K562 (cell line): ENCODE measurements around the gene TBC1D12. TPM values are rescaled to one million over a fixed set of nuclear protein-coding genes. Genes with fewer than 3 reads are reported as not detected.

ENCODE experiments used
- ATAC-seq: fragments of 200-7000 bp; cut with Tn5 transposase; 3 replicates; pipeline ENCODE4 v1.9.1; 2020; ENCODE audit warnings: moderate library complexity
- BruUV-seq: library from RNA; stranded (reverse); fragments of 400-500 nt; replicated peaks from 2 replicates; lab custom pipeline; 2021; lab: Mats Ljungman, UMichigan
- CTCF ChIA-PET: fragments of 300-600 bp; formaldehyde crosslinking; extraction: SDS; loops from one replicate; lab custom pipeline; 2021; ENCODE audit warnings: low intra/inter-chr PET ratio; lab: Yijun Ruan, JAX
- POLR2A ChIA-PET: fragments of 300-600, 350-650 bp; sonication (Branson Sonifier 250); formaldehyde crosslinking; extraction: SDS; loops from one replicate; lab custom pipeline; 2021; ENCODE audit warnings: antibody characterized with exemption, inconsistent platforms; lab: Yijun Ruan, JAX
- DNase-seq, 4 experiments: peaks; one replicate each; pipeline versions ENCODE4 v3.0.0 to v3.0.0-alpha.2; 2011 to 2018; ENCODE audit warnings: low spot score in 3 of 4, mixed read lengths in 3 of 4; ENCODE audit errors: extremely low read depth in 1 of 4
- FAIRE-seq: peaks from 2 replicates; lab custom pipeline; 2011; peaks lifted over from hg19 to GRCh38; lab: Jason Lieb, UNC
- H2AFZ ChIP-seq: 2 replicates; pipeline ENCODE4 v1.6.0; 2011; ENCODE audit warnings: low read depth, low read length, control low read depth, inconsistent platforms
- H3K27ac ChIP-seq: fragments of 200-600 bp; 3 replicates; pipeline ENCODE4 v1.8.0; 2011; ENCODE audit warnings: low read depth, mild to moderate bottlenecking, control low read depth, inconsistent platforms, low read length, moderate library complexity, mixed read lengths; ENCODE audit errors: extremely low read depth
- H3K27me3 ChIP-seq, 2 experiments: fragments of 300-600 bp in 1 of 2; 2 replicates in 1 of 2; 3 replicates in 1 of 2; pipeline versions ENCODE4 v1.6.0 to v1.8.0; 2011; ENCODE audit warnings: inconsistent platforms in 2 of 2, low read length in 2 of 2, mild to moderate bottlenecking in 1 of 2, mixed read lengths in 1 of 2, moderate library complexity in 1 of 2; ENCODE audit not compliant: control insufficient read depth in 2 of 2, insufficient read depth in 2 of 2
- H3K36me3 ChIP-seq: fragments of 300-600 bp; 3 replicates; pipeline ENCODE4 v1.8.0; 2011; ENCODE audit warnings: mild to moderate bottlenecking, low read length, inconsistent platforms; ENCODE audit not compliant: control insufficient read depth, insufficient read depth
- H3K4me1 ChIP-seq, 2 experiments: fragments of 200-600 bp in 1 of 2; replicated peaks in 1 of 2; 2 replicates in 1 of 2; 3 replicates in 1 of 2; pipeline versions ENCODE4 v1.5.1 to v1.8.0; 2011; ENCODE audit warnings: inconsistent platforms in 2 of 2, low read length in 2 of 2, mild to moderate bottlenecking in 1 of 2, mixed read lengths in 1 of 2, moderate library complexity in 1 of 2; ENCODE audit not compliant: control insufficient read depth in 2 of 2, insufficient read depth in 2 of 2
- H3K4me2 ChIP-seq: 2 replicates; pipeline ENCODE4 v1.6.1; 2011; ENCODE audit warnings: low read length, control low read depth, inconsistent platforms, mixed read lengths; ENCODE audit not compliant: insufficient read depth
- H3K4me3 ChIP-seq: fragments of 200-600 bp; sonication (generic), shearing (Covaris generic); 2 replicates; pipeline ENCODE4 v1.5.1; 2016; ENCODE audit warnings: control low read depth, inconsistent platforms
- H3K79me2 ChIP-seq: fragments of 200-600 bp; 3 replicates; pipeline ENCODE4 v1.8.0; 2011; ENCODE audit warnings: low read length, inconsistent platforms; ENCODE audit not compliant: control insufficient read depth, insufficient read depth
- H3K9ac ChIP-seq, 2 experiments: 2 replicates each; pipeline versions ENCODE4 v1.6.0 to v1.6.1; 2011; ENCODE audit warnings: low read depth in 2 of 2, low read length in 2 of 2, control low read depth in 1 of 2, inconsistent platforms in 1 of 2, mild to moderate bottlenecking in 1 of 2, mixed read lengths in 1 of 2; ENCODE audit not compliant: insufficient read depth in 1 of 2
- H3K9me1 ChIP-seq: one replicate; pipeline ENCODE4 v1.6.0; 2011; ENCODE audit warnings: inconsistent platforms, mild to moderate bottlenecking, low read length, moderate library complexity; ENCODE audit not compliant: control insufficient read depth, insufficient read depth
- H3K9me3 ChIP-seq: replicated peaks from 2 replicates; pipeline ENCODE4 v1.5.1; 2011; ENCODE audit warnings: low read depth, low read length, inconsistent platforms; ENCODE audit not compliant: control insufficient read depth, insufficient read depth
- H4K20me1 ChIP-seq: replicated peaks from 2 replicates; pipeline ENCODE4 v1.6.1; 2011; ENCODE audit warnings: low read length, inconsistent platforms, mixed read lengths; ENCODE audit not compliant: control insufficient read depth, insufficient read depth
- CHD1 ChIP-seq: fragments of 200-600 bp; sonication (generic); IDR thresholded peaks from one replicate; pipeline ENCODE4 v1.6.1; 2012; ENCODE audit warnings: mild to moderate bottlenecking, moderate library complexity, low read length, inconsistent platforms
- ELK1 ChIP-seq: sonication (generic); formaldehyde crosslinking; IDR thresholded peaks from 2 replicates; pipeline ENCODE4 v1.8.1; 2022; ENCODE audit warnings: missing genetic modification reagents
- FOXA1 ChIP-seq: fragments of 450-650 bp; IDR thresholded peaks from 2 replicates; pipeline ENCODE4 v1.6.1; 2016; ENCODE audit warnings: mild to moderate bottlenecking, borderline replicate concordance
- KDM4B ChIP-seq, 2 experiments: fragments of 450-650 bp in 1 of 2; sonication (generic) in 1 of 2; IDR thresholded peaks; 2 replicates each; pipeline ENCODE4 v1.6.1; 2016 to 2017; ENCODE audit warnings: borderline replicate concordance in 2 of 2, antibody characterized with exemption in 1 of 2, low read depth in 1 of 2, mild to moderate bottlenecking in 1 of 2
- XRCC5 ChIP-seq: fragments of 200-400 bp; formaldehyde crosslinking; IDR thresholded peaks from 2 replicates; pipeline ENCODE4 v1.6.1; 2017; ENCODE audit warnings: low read depth, mild to moderate bottlenecking, low read length
- ZKSCAN8 ChIP-seq: fragments of 200-800 bp; sonication (Bioruptor generic); IDR thresholded peaks from 2 replicates; pipeline ENCODE4 v1.6.1; 2016; ENCODE audit warnings: missing genetic modification characterization, missing compliant biosample characterization
- WGBS: fragments of 100-300 bp; shearing (Covaris generic); methylation state at CpG from one replicate; pipeline ENCODE4 v1.1.6; 2016; ENCODE audit warnings: low coverage, mixed read lengths; ENCODE audit not compliant: insufficient coverage; ENCODE audit errors: missing lambda C conversion rate; 5-methylcytosine and 5-hydroxymethylcytosine counted together
- in situ Hi-C: fragments of 300-500 bp; cut with MboI; formaldehyde crosslinking; loops from 4 replicates; pipeline ENCODE4 v1.15.0; 2018; ENCODE audit warnings: inconsistent platforms, mixed read lengths
- intact Hi-C: fragments of 100-400 bp; cut with micrococcal nuclease; formaldehyde crosslinking; loops from 2 replicates; pipeline ENCODE4 v1.14.2; 2022
- polyA plus RNA-seq, 8 experiments: library from polyadenylated mRNA; depleted of rRNA in 4 of 8; stranded (reverse) in 5 of 8; unstranded in 3 of 8; fragments of >200 nt; fragmentation: Nextera tagmentation in 2 of 8; fragmentation: Illumina TruSeq in 1 of 8; extraction: Ambion mirVana in 2 of 8; extraction: Trizol in 1 of 8; gene quantifications; 2 replicates each; pipeline versions ENCODE4 v1.2.1 to v1.2.3, GENCODE V29; 2011 to 2014; ENCODE audit warnings: inconsistent platforms in 1 of 8, missing spikeins in 1 of 8
- total RNA-seq, 7 experiments: library from RNA; depleted of rRNA in 6 of 7; stranded (reverse); fragments of >200 nt in 6 of 7; fragmentation: Illumina TruSeq in 2 of 7; extraction: Trizol in 2 of 7; gene quantifications; 2 replicates each; pipeline versions ENCODE4 v1.2.1 to v1.2.3, GENCODE V29; 2011 to 2021; ENCODE audit warnings: low replicate concordance in 1 of 7

TBC1D12 gene
- total and polyA plus RNA-seq, 9 of the 15 experiments (the other 6 are each of a cell fraction or from before 2014, with no cell fraction given): 2.1 to 6.7 (median 3.9) TPM

GRCh38 chr10:94496010-94496409 lies 93.7 kb downstream of the TBC1D12 start:
- Histone ChIP-seq H3K4me2 (no peak overlapping the region), H3K9me3 (no peaks in the 10 kb centered on the region), H3K4me1 (no peaks in the 10 kb centered on the region; a peak in 1 of 5 replicates), H3K9ac (no peak overlapping the region), H3K79me2 (no peaks in the 10 kb centered on the region), H3K36me3 (no peaks in the 10 kb centered on the region), H4K20me1 (no peaks in the 10 kb centered on the region), H2AFZ (no peak overlapping the region), H3K9me1 (no peaks in the 10 kb centered on the region), H3K4me3 (no peak overlapping the region), H3K27me3 (no peaks in the 10 kb centered on the region), H3K27ac (no peak overlapping the region)
- BruUV-seq: no TSS peak
- ChIA-PET POLR2A (interaction anchor here (0.9 kb wide), 1 partner anchor 774 kb away, joined by 3 read pairs; no protein-coding TSS in a partner anchor), CTCF (no interaction called here)
- no peak for TF ChIP-seq ELK1 (CRISPR knock-in tag)
- TF ChIP-seq FOXA1: no peak
- no peak for TF ChIP-seq CHD1
- TF ChIP-seq ZKSCAN8 (CRISPR knock-in tag): no peak
- no peak for TF ChIP-seq KDM4B (IDR thresholded peaks at IDR 0.05; ENCODE audit: borderline replicate concordance in 2 of 2, low read depth in 1 of 2)
- TF ChIP-seq XRCC5: no peak
- no peak for ATAC-seq
- no peak for FAIRE-seq
- in situ Hi-C loops: no loop called here
- 42% methylated on average over 2 of the region's 4 CpGs for WGBS
- intact Hi-C loops: no loop called here
- DNase-seq: no peak
